H1 (cell line): Measurements from ENCODE around the gene NAV3.

Experiments
- CBX5 ChIP-seq: fragments of 300-800, 300-1000 bp; sonication (generic); IDR thresholded peaks from 2 replicates; pipeline ENCODE4 v1.7.1; 2016; ENCODE audit warnings: antibody characterized with exemption, low read length, low read depth
- CEBPB ChIP-seq: IDR thresholded peaks from 2 replicates; pipeline ENCODE4 v1.6.1; 2012; ENCODE audit warnings: low read depth, low read length
- CHD2 ChIP-seq: IDR thresholded peaks from 2 replicates; pipeline ENCODE4 v1.6.1; 2012; ENCODE audit warnings: low read length, improper control_type of control experiment
- EZH2 ChIP-seq: fragments of 200-600 bp; sonication (generic); IDR thresholded peaks from 2 replicates; pipeline ENCODE4 v1.7.1; 2012; ENCODE audit warnings: low read depth, mild to moderate bottlenecking, moderate library complexity, low read length, inconsistent platforms; ENCODE audit not compliant: severe bottlenecking
- POLR2AphosphoS5 ChIP-seq: IDR thresholded peaks from 2 replicates; pipeline ENCODE4 v1.6.1; 2011; ENCODE audit warnings: low read depth, low read length
- RAD21 ChIP-seq, 2 experiments: IDR thresholded peaks in 1 of 2; conservative IDR thresholded peaks in 1 of 2; 2 replicates each; pipeline ENCODE4 v1.6.1; 2011; ENCODE audit warnings: low read depth in 2 of 2, low read length in 2 of 2, improper control_type of control experiment in 1 of 2, inconsistent platforms in 1 of 2, mild to moderate bottlenecking in 1 of 2, moderate library complexity in 1 of 2
- RFX5 ChIP-seq: IDR thresholded peaks from 2 replicates; pipeline ENCODE4 v1.6.1; 2011; ENCODE audit warnings: low read depth, low read length, improper control_type of control experiment, borderline replicate concordance
- RNF2 ChIP-seq: fragments of 200-900, 300-1000 bp; sonication (generic); IDR thresholded peaks from 2 replicates; pipeline ENCODE4 v1.7.1; 2016; ENCODE audit warnings: borderline replicate concordance, low read depth, mild to moderate bottlenecking, antibody characterized with exemption, low read length; ENCODE audit not compliant: poor library complexity, severe bottlenecking; ENCODE audit errors: missing control alignments
- SIN3A ChIP-seq, 2 experiments: IDR thresholded peaks in 1 of 2; conservative IDR thresholded peaks in 1 of 2; 2 replicates each; pipeline ENCODE4 v1.6.1; 2011 to 2012; ENCODE audit warnings: low read length in 2 of 2, improper control_type of control experiment in 1 of 2, low read depth in 1 of 2, mild to moderate bottlenecking in 1 of 2
- SRF ChIP-seq: IDR thresholded peaks from 2 replicates; pipeline ENCODE4 v1.6.1; 2011; ENCODE audit warnings: mild to moderate bottlenecking, low read depth, low read length, moderate library complexity
- TF ChIP-seq, protein P1 (sequence below), 3 experiments: IDR thresholded peaks; 1 replicate in 2 of 3; 2 replicates in 1 of 3; pipeline versions ENCODE4 v1.5.1 to v1.6.1; 2011; ENCODE audit warnings: low read length in 3 of 3, mild to moderate bottlenecking in 3 of 3, inconsistent platforms in 2 of 3, low read depth in 1 of 3, moderate library complexity in 1 of 3; ENCODE audit not compliant: insufficient read depth in 1 of 3; ENCODE audit errors: control extremely low read depth in 1 of 3
- TF ChIP-seq, protein P2 (sequence below): IDR thresholded peaks from 2 replicates; pipeline ENCODE4 v1.6.1; 2012; ENCODE audit warnings: low read length, inconsistent platforms

- TF ChIP-seq CBX5 (no peak), CHD2 (no peak), CEBPB (no peak), RFX5 (no peak), EZH2 (no peak), POLR2AphosphoS5 (no peak), SIN3A (conservative IDR thresholded peaks at IDR 0.05 in 1 of 2, IDR thresholded peaks at IDR 0.05 in 1 of 2; ENCODE audit: low read depth in 1 of 2, low read length in 2 of 2) (no peak), SRF (no peak), RAD21 (IDR thresholded peaks at IDR 0.05 in 1 of 2, conservative IDR thresholded peaks at IDR 0.05 in 1 of 2; ENCODE audit: low read depth in 2 of 2, low read length in 2 of 2) (no peak), RNF2 (no peak)
- TF ChIP-seq, protein P1, sequence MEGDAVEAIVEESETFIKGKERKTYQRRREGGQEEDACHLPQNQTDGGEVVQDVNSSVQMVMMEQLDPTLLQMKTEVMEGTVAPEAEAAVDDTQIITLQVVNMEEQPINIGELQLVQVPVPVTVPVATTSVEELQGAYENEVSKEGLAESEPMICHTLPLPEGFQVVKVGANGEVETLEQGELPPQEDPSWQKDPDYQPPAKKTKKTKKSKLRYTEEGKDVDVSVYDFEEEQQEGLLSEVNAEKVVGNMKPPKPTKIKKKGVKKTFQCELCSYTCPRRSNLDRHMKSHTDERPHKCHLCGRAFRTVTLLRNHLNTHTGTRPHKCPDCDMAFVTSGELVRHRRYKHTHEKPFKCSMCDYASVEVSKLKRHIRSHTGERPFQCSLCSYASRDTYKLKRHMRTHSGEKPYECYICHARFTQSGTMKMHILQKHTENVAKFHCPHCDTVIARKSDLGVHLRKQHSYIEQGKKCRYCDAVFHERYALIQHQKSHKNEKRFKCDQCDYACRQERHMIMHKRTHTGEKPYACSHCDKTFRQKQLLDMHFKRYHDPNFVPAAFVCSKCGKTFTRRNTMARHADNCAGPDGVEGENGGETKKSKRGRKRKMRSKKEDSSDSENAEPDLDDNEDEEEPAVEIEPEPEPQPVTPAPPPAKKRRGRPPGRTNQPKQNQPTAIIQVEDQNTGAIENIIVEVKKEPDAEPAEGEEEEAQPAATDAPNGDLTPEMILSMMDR (IDR thresholded peaks at IDR 0.05; ENCODE audit: control extremely low read depth in 1 of 3, insufficient read depth in 1 of 3, low read depth in 1 of 3, low read length in 3 of 3): no peak
- TF ChIP-seq, protein P2, sequence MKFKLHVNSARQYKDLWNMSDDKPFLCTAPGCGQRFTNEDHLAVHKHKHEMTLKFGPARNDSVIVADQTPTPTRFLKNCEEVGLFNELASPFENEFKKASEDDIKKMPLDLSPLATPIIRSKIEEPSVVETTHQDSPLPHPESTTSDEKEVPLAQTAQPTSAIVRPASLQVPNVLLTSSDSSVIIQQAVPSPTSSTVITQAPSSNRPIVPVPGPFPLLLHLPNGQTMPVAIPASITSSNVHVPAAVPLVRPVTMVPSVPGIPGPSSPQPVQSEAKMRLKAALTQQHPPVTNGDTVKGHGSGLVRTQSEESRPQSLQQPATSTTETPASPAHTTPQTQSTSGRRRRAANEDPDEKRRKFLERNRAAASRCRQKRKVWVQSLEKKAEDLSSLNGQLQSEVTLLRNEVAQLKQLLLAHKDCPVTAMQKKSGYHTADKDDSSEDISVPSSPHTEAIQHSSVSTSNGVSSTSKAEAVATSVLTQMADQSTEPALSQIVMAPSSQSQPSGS: no peak
These were observed 20.0 kb downstream of the NAV3 start for GRCh38 chr12:77850698-77851097.
